Raji (cell line): Measurements from ENCODE around the gene AGAP1.

Experiments used
- POLR2A ChIP-seq: IDR thresholded peaks from 2 replicates; pipeline ENCODE4 v1.6.1; 2011; ENCODE audit warnings: low read depth, low read length, control low read depth; ENCODE audit not compliant: insufficient read depth

The AGAP1 gene

DNA sequence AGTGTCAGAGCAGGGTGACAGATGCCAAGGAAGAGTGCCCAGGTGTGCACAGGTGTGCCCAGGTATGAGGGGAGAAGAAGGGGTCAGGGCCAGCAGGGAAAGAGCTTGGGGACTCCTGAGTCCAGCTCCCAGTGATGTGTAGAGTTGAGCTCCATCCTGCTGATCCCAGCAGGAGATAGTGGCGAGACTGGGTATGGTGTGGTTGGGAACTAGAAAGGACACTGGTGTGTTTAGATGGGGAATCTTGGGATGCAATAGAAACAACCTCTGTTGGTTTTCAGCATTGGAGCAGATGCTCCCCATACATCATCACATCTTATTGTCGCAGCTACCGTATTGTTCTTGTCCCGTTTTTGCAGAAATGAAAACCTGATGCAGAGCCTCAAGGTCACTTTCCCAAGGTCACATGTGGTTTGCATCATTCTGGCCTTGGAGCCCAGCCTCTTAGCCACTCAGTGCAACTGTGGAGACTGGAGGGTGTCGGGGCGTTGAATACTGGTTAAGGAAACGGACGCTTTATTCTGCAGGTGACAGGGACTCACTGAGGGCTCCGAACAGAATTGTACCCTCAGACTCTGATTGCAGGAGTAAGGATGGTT is 166.7 kb downstream of the AGAP1 start:
- TF ChIP-seq POLR2A = no peak

GRCh38 chr2:235661167-235661937 is 167.5 kb downstream of the AGAP1 start:
- no peak for TF ChIP-seq POLR2A

DNA sequence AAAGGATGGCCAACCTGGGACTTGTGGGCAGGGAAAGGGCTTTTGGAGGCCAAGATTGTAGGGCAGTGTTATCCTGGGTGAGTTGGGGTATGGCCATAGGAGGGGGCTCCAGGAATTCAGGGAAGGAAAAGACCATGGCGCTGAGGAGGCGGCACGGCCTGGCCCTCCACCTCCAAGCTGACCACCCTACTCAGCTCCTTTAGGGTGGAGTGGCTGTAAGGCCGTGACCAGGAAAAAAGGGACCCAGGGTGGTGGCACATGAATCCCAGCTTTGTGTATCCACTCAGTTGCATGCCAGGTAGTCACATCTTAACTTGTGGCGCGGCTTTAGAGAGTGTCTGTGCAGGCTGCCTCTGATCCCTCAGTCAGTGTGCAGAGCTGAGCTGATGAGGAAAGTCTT is 168.1 kb downstream of the AGAP1 start:
- no peak for TF ChIP-seq POLR2A

- TF ChIP-seq POLR2A = no peak
Observed at GRCh38 chr2:235663875-235664274, 170.0 kb downstream of the AGAP1 start.

DNA sequence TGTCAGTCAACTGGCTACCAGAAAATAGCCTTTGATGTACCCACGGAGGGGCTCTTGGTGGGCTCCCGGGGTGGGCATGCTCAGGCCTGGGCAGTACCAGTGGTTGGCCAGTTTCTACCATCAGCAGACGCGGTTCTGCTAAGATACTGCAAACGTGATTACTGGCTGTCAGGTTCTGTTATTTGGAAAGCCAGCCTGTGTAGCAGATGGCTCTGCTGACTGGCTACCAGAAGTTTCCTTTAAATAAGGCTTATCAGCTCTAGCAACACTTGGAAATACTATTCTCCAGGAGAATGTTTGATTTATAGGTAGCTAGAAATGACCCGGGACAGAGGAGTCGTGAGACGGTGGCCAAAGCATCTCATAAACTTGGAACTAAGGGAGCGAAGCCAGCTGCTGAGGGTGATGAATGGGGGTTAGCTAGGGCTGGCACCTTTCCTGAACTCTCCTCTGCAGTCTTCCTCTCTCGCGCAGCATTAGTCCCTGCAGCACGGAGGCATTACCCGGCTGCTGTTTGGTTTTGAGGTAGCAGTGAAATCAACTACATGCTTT is 171.9 kb downstream of the AGAP1 start:
- no peak for TF ChIP-seq POLR2A

DNA sequence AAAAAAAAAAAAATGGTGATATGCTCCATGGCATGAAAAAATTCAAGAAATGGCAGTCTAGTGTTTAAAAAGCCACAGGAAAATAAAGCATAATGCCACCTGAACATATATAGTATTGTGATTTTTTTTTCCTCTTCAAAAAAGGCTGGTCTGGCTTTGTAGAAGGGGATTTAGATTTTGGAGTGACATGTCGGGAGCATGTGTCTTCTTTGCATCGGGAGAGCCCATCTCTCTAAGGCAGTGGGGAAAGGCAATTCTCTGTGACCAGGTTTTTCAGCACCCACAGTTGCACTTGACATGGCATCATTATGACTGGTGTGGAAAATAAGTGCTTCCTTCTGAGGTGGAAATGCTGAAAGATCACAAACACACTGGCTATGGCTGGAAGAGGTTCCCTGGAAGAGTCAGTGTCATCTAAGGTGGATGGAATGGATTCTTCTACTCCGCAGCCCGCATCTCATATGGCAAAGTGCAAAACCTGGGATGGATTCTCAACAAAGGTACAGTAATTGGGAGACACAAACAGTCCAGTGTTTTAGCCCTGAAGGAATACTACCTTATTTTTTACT is 172.5 kb downstream of the AGAP1 start:
- TF ChIP-seq POLR2A = no peak

- no peak for TF ChIP-seq POLR2A
Observed at GRCh38 chr2:235668782-235669181, 174.9 kb downstream of the AGAP1 start.

- no peak for TF ChIP-seq POLR2A
Observed at GRCh38 chr2:235669269-235669831, 175.5 kb downstream of the AGAP1 start.

DNA sequence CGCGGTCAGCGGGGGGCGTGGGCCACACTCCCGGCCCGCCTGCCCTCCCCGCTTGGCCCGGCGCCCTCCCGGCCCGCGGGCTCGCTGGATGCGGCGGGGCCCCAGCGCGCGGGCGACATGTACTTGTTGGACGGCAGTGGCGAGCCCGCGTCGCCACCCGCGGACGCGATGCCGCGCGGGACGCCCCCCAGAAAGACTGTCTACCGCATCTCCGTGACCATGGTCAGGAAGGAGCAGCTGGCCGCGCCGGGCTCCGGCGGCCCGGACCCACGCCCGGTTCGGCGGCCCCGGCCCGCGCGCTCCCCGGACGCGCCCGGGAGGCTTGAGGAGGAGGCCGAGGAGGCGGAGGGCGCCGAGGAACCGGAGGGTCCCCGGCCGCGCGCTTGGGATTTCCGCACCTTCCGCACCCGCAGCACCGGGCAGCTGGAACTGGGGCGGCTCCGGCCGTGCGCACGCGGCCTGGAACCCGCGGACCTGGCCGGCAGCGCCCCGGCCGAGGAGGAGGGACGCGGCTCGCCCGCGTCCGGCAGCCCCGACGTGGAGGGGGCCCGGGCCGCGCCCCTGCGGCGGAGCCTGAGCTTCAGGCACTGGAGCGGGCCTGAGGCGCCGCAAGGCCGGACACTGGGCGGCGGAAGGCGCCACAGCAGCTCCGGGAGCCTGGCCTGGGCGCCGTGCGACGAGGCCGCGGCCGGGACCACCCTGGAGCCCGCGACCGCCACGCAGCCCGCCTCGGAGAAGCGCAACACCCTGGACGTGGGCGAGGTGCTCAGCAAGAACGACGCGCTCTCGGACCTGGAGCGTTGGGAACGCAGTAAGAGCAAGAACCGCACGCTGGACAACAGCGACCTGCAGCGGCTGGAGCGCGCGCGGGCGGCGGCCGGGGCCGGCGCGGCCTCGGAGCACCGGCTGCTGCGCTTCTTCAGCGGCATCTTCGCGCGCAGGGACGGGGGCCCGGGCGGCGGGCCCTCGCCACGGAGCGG is 176.4 kb downstream of the AGAP1 start:
- no peak for TF ChIP-seq POLR2A

GRCh38 chr2:235670974-235671787 is 177.3 kb downstream of the AGAP1 start:
- TF ChIP-seq POLR2A = no peak

GRCh38 chr2:235672720-235673119 is 178.9 kb downstream of the AGAP1 start:
- no peak for TF ChIP-seq POLR2A

GRCh38 chr2:235674146-235674545 is 180.3 kb downstream of the AGAP1 start:
- TF ChIP-seq POLR2A = no peak

DNA sequence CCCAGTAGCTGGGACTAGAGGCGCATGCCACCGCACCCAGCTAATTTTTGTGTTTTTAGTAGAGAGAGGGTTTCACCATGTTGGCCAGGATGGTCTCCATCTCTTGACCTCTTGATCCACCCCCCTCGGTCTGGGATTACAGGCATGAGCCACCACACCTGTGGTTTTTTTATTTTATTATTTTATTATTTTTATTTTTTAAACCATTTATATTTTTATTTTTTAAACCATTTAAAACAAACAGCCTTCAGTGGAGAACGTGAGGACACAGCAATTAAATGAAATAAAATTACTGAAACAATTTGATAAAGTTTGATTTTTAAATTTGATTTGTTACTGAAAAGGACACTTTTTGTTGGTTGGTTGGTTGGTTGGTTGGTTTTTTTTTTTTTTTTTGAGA is 181.0 kb downstream of the AGAP1 start:
- TF ChIP-seq POLR2A = no peak
